HT1080 (cell line): ENCODE data around the gene CD93. TPM values are rescaled to one million over a fixed set of nuclear protein-coding genes. Genes with fewer than 3 reads are reported as not detected.
A peak's percentile ranks its signal among the peaks of the same experiment; 100 is the strongest.

Source experiments
- DNase-seq: peaks from one replicate; pipeline ENCODE4 v3.0.0-alpha.2; 2015; ENCODE audit warnings: low read depth
- polyA plus RNA-seq, 2 experiments: library from polyadenylated mRNA; depleted of rRNA; stranded (reverse); fragments of >200 nt; gene quantifications; 2 replicates each; pipeline ENCODE4 v1.2.3, GENCODE V29; 2015
- total RNA-seq: library from RNA; depleted of rRNA; stranded (reverse); fragments of >200 nt; shearing (Covaris generic); gene quantifications from 2 replicates; pipeline ENCODE4 v1.2.3, GENCODE V29; 2014; rRNA removed

CD93 gene, protein sequence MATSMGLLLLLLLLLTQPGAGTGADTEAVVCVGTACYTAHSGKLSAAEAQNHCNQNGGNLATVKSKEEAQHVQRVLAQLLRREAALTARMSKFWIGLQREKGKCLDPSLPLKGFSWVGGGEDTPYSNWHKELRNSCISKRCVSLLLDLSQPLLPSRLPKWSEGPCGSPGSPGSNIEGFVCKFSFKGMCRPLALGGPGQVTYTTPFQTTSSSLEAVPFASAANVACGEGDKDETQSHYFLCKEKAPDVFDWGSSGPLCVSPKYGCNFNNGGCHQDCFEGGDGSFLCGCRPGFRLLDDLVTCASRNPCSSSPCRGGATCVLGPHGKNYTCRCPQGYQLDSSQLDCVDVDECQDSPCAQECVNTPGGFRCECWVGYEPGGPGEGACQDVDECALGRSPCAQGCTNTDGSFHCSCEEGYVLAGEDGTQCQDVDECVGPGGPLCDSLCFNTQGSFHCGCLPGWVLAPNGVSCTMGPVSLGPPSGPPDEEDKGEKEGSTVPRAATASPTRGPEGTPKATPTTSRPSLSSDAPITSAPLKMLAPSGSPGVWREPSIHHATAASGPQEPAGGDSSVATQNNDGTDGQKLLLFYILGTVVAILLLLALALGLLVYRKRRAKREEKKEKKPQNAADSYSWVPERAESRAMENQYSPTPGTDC
- 0.03 and 0.20 TPM in 2 replicates for total RNA-seq
- 0.07 and 0.10 TPM in 2 replicates for polyA plus RNA-seq (2015; cell fraction: cytosol; rRNA removed)
- 0.17 and 0.24 TPM in 2 replicates for polyA plus RNA-seq (2015; cell fraction: nucleus; rRNA removed)

DNA sequence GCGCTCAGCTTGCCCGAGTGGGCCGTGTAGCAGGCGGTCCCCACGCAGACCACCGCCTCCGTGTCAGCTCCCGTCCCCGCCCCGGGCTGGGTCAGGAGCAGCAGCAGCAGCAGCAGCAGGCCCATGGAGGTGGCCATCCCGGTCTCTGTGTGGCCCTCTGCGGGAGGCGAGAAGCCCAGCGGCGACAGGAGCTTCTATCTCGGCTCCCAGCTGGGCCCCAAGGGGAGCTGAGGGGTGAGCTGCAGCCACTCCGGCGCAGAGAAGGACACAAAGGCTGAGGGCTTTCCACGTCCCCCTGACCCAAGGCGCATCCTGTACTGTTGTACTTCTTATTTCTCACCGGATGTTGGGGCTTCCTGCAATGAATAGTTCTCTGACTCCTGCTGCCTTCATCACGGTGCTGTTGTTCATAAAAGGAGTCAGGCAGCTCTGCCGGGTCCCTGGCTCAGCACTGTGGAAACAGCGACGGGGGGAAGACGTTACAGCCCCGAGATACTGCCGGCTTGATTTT, at the start of gene CD93:
Gene CD93 (minus strand): TSS at position 269 of the 511 bp plus-strand sequence. CDS start 132 bp downstream, at position 137.
- peak; percentile 14 for DNase-seq

DNA sequence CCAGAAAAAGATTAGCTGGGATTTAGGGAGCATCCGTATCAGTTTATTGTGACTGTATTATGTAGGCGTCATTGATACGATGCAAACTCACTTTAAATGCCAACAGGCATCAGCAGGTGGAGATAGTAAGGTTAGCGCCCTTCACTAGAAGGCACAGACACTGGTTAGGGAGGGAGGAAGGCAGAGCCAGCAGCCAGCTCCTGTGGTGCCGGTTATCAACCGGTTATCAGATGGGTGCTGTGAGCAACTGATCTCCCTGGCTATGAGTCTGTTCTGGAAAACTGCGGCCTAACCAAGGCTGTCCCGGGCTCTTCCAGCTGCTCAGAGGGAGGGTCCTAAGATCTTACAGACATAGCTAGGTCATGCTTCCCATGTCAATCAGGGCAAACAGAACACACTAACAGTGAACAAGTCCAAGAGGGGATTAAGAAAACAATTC, 47.5 kb upstream of the CD93 start:
- no peak for DNase-seq

GRCh38 chr20:23132930-23133559, 46.9 kb upstream of the CD93 start:
- DNase-seq = no peak

DNA sequence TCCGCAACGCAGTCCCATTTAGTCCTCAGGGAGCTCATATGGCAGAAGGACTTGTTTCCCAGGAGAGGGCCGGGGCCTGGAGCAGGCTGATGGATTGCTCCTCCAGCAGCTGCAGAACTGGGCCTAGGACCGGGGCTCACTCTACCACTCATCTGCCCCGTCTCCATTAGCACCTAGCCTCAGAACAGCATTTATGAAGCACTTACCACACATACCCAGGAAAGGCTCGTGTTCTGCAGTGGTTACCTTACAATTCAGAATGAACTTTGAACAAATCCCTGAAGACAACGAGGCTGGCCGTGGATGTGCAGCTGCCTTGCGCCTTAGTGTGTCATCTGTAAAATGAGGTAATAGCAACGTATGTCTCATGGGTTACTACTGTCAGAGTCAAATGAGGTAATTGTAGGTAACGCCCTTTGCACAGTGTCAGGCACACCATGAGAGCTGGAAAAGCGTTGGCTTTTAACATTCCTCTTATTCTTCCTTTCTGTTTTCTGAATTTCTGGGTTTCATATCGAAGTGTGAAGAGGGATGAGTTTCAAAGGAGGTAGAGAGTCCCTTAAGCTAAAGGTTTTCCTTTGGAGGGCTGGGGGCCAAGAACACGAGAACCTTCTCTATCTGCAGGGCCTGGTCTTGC, 46.3 kb upstream of the CD93 start:
- DNase-seq = no peak

- no peak for DNase-seq
Observed at GRCh38 chr20:23131766-23132165, 45.6 kb upstream of the CD93 start.

DNA sequence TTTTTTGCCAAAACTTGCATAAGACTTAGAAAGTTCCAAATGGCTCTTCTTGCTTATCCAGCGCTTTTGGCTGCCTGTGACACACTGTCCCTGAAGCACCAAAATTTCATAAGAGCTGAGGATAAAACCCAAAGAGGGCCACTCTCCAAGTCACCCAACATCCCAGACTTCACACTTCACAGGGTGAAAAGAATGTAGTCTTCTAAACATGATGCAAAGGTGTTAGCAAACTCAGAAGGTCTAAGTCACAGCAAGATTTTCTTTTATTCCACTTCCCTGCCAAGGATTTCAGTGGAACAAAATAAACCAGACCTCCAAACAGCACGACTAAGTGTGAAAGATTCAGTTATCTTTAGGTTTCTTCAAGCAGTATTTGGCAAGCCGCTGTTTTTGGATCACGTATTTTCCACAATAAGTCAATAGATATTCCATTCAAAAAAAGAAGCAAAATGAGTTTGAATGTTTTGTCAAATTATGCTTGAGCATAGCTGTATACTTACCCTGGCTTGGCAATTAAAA, 44.6 kb upstream of the CD93 start:
- DNase-seq = no peak

- no peak for DNase-seq
Observed at GRCh38 chr20:23129891-23130621, 43.9 kb upstream of the CD93 start.

- DNase-seq = no peak
Observed at GRCh38 chr20:23129266-23129665, 43.1 kb upstream of the CD93 start.

DNA sequence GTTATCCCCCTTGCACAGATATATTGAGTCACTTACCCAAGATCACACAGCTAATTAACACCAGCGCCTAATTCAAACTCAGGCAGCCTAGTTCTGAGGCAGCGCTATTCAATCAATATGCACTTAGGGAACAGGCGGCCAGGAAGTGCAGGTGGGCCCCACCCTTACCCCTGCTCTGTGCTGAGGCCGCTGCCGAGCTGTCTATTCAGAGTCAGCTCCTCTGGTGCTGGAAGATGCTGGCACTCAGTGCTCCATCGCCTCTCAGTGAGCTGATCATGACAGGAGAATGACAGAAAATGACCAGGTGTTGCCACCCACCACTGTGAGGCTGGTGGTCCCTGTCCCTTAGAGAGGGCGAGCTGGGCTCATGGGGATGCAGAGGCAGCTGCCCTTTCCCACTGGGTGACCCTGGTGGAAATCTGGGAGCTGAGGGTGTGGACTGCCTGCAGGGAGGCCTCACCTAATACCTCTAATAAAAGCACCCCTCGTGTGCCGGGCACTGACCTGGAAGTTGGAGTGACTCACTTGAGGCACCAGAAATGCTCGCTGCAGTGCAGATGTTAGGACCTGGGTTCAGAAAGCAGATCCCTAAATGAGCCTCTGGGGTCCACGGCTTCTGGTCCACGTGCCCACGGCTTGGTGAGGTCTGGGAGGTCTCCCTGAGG, 42.5 kb upstream of the CD93 start:
- DNase-seq = no peak

DNA sequence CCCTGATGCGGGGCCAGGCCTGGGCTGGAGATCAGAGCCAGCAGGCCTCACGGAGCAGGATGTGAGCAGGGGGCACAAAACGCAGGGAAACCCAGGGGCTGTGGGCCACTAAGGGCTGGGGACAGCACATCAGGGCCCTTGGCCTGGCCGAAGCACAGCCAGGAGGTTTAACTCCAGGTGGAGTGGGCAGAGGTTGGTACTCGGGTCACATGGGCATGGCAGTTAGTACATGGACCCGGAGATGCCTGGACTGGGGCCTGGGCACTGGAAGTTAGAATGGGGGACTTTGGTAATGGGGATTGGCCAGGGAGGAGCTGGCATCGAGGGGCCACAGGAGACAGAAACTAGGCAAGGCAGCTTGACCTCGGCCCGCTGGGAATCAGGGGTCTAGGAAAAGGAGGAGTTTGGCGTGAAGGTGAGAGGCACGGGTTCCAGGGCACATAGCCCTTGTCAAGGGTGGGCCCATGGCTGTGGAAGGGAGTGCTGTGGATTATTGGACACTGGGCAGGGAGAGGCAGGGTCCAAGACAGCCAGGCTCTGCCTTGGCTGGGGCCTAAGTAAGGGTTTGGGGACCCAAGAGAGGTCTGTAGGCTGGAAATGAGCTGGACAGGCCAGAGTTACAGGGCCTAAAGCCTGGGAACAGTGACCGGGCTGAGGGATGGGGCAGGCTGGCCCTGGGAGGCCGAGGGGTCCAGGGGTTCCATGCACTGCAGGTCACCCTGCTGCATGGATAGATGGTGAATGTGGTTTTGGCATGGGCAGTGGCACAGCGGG, 41.6 kb upstream of the CD93 start:
- no peak for DNase-seq

GRCh38 chr20:23126281-23127061, 40.3 kb upstream of the CD93 start:
- DNase-seq = no peak

GRCh38 chr20:23125625-23126191, 39.6 kb upstream of the CD93 start:
- DNase-seq = no peak

DNA sequence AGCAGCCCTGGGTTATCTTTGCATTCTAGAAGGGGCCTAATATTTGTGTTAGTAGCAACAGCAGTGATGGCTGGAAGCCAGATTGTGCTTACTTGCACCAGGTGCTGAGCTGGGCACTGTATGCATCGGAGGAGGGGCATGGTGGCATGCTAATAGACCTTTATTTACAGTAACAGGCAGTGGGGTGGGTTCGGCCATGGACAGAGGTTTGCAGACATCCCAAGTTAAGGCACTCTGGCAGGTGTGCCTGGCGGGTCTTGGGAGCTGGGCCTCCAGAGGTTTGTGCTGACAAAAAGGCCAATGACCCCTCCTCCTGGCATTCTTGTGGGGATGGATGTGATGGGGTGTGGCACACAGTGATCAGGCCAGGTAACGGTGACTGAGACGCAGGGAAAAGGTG, 39.0 kb upstream of the CD93 start:
- DNase-seq = no peak

DNA sequence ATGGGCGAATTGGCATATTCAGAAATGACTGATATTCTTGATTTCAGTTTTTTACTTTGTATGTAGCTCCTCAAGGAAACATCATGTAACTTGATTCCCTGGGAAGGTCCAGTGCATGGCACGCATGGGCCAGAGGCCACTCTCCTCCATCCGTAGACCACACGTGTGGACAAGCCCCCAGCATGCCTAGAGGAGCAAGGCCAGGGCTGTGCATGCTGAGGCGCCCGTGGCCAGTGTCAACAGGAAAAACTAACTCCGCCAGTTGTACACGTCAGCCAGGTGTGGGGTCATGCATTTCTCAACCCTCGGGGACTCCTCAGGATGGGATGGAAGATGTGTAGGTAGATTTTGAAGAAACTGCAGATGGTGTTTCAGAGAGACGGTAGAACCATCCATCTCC, 37.8 kb upstream of the CD93 start:
- no peak for DNase-seq

- no peak for DNase-seq
Observed at GRCh38 chr20:23122796-23123655, 36.9 kb upstream of the CD93 start.

- DNase-seq = no peak
Observed at GRCh38 chr20:23122321-23122720, 36.2 kb upstream of the CD93 start.

DNA sequence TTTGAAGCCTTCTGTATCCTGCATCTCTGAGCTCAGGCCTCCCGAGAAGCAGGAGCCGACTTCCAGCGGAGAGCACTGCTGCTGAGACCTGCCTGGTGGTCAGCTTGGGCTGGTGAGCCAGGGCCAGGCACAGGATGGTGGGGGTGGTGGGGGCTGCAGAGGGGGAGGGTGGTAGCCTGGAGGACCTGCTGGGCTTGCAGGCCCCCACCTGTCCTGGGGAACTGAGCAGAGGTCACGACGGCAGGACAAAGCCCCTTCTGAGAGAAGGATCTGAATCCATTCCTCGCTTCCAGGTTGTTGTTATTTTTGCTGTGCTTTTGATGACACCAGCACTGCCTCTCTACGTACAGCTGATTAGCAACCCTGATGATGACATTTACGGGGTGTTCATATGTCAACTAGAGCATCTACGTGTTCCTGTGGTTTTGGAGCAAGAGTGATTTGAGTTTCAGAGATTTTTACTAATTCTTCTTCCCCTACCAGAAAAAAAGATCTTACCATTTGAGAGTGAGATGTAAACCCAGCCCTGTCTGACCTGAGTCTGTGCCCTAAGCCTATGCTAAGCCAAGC, 35.7 kb upstream of the CD93 start:
- no peak for DNase-seq
